GM12892 (cell line): Measurements from ENCODE around the gene CAMK1D.
"Not testable (repeated sequence)": the region's sequence is repeated elsewhere in the genome, so short reads cannot be mapped to it uniquely, and the experiment has no call there.

ENCODE experiments used
- DNase-seq: peaks from one replicate; pipeline ENCODE4 v3.0.0; 2011; ENCODE audit not compliant: insufficient read length
- FAIRE-seq: peaks from 2 replicates; lab custom pipeline; 2011; peaks lifted over from hg19 to GRCh38; lab: Jason Lieb, UNC
- POLR2A ChIP-seq: IDR thresholded peaks from 2 replicates; pipeline ENCODE4 v1.6.1; 2011; ENCODE audit warnings: low read depth, low read length, control low read depth
- POLR2AphosphoS5 ChIP-seq: IDR thresholded peaks from 2 replicates; pipeline ENCODE4 v1.6.1; 2011; ENCODE audit warnings: low read depth, low read length, control low read depth
- TAF1 ChIP-seq: IDR thresholded peaks from 2 replicates; pipeline ENCODE4 v1.6.1; 2011; ENCODE audit warnings: low read depth, mild to moderate bottlenecking, control low read depth, low read length, borderline replicate concordance

Gene CAMK1D

DNA sequence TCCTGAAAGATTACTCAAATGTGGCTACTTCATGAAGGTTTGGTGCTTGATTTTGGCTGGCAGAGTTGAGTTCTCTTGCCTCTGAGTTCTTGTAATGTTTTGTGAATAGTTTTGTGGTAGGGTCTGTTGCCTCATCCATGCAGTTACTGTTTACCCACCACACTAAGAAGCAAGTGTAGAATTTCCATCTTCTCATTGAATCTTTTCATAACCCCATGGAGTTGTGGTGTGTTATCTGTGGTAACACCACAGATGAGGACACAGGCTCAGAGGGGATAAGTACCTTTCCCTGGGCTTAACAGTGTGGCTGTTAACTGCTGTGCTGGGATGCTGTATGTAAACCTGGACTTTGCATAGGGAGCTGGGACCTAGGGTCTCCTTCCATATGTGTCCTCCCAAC, 186.3 kb downstream of the CAMK1D start:
- TF ChIP-seq POLR2A (no peak), POLR2AphosphoS5 (no peak), TAF1 (no peak)
- no peak for FAIRE-seq
- no peak for DNase-seq

DNA sequence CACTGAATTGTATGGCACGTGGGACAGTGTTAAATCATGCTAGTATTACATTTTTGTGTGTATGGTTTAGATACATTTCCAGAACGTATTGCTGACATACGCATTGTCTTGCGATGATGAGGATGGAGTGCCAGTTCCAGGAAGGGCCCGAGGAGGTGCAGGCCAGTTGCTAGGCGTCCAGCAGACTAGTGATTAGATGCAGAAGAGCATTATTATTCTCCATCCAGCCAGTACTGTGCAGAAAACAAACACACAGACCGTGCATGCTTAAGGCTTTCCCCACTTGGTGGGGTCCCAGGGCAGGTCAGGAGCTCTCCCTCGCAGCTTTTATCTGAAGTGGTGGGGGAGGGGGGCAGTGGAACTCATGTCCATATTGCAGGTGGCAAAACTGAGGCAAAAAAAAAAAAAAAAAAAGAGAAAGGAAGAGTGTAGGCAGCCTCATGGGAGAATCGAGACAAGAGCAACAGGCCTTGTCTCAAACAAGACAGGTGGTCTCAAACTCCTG, 189.2 kb downstream of the CAMK1D start:
- DNase-seq = no peak
- no peak for TF ChIP-seq POLR2A
- no peak for TF ChIP-seq POLR2AphosphoS5
- no peak for TF ChIP-seq TAF1
- FAIRE-seq = no peak

DNA sequence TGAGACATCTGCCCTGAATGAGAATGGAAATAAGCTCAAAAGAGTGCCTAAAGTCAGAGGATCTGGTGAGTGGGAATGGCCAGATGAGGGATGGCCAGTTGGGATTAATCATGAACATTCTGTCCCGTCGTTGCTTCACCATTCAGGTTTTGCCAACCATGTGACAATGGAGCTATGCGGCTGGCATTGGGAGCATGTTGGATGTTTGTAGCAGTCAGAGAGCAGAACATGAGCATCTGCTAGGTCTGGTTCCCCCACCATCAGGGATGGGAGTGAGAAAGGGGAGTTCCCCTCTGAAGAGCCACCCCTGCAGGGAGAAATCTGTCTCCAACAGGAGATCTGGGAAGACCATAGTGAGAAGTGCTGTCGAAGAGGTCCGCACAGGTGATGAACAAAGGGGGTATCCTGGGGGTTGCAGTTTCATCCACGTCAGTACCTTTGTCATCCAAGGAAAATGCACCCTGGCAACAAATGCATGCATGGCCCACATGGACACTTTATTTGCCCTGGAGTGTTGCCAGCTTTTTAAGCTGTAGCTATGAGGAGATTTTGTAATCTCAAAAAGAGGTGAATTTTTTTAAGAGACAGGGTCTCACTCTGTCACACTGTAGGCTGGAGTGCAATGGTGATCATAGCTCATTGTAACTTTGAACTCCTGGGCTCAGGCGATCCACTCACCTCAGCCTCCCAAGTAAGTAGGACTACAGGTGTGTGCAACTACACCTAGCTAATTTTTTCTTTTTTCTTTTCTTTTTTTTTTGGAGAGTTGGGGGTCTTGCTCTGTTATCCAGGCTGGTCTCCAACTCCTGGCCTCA, 190.2 kb downstream of the CAMK1D start:
- TF ChIP-seq POLR2A = no peak
- FAIRE-seq = no peak
- no peak for DNase-seq

DNA sequence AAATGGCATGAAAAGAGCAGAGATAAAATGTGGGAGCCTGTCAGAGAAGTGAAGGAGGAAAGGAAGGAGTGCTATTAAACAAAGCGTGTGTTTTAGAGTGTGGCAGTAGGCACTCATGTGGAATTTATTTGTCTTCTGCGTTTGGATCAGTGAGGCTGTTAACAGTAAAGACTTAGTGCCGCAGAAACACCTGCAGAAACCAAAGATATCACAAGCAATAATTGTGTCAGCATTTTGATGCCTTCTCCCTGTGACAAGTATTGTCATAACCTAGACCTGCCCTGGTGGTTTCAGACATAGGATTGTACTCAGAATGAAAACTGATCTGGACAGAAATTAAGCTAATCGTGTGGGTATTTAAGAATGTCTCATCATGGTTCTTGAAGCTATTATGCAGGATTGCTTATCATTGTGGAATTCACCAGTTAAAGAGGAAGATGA, 191.0 kb downstream of the CAMK1D start:
- no peak for DNase-seq
- TF ChIP-seq TAF1 = no peak
- no peak for TF ChIP-seq POLR2AphosphoS5
- no peak for FAIRE-seq

GRCh38 chr10:12541446-12542067, 192.2 kb downstream of the CAMK1D start:
- DNase-seq = no peak
- no peak for FAIRE-seq
- TF ChIP-seq POLR2AphosphoS5 (no peak), TAF1 (no peak), POLR2A (no peak)

- FAIRE-seq (no peak), DNase-seq (no peak)
- TF ChIP-seq POLR2AphosphoS5 = no peak
- no peak for TF ChIP-seq TAF1
- TF ChIP-seq POLR2A = no peak
Measured at GRCh38 chr10:12542133-12542670, 192.9 kb downstream of the CAMK1D start.

DNA sequence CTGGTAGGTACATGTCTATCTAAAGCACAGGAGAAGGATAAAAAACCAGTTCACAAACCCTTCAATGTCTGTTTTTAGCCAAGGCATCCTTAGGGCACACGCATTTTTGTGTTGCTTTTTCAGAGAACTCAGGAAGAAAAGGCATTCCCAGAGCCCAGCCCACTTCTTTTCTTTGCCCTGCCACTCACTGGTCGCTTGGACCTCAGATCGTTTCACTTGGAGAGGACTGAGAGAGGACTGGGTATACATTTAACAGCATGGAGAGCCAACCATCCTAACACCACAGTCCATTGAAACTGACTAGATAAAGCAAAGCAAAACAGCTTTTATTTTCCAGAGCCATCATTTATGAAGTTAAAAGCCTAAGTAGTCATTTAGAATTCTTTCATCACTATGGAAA, 194.2 kb downstream of the CAMK1D start:
- no peak for TF ChIP-seq POLR2AphosphoS5
- no peak for TF ChIP-seq TAF1
- no peak for TF ChIP-seq POLR2A
- DNase-seq (no peak), FAIRE-seq (no peak)

DNA sequence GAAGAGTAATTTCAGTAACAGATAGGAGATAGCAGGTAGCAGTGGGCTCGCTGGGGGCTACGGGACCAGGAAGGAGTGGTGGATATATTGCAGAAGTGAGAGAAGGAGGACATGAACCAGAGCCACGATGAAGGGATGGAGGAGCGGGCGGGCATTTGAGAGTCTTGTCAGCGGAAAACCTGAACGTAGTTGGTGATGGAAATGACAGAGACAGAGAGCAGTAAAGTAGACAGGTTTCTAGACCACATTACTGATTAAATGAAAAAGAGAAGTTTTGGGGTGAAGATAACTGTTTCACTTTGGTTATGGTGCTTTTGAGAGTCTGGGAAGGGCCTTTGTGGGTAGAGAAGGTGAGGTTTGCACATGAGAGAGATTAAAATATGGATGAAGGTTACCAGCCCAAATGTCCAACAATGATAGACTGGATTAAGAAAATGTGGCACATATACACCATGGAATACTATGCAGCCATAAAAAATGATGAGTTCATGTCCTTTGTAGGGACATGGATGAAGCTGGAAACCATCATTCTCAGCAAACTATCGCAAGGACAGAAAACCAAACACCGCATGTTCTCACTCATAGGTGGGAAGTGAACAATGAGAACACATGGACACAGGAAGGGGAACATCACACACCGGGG, 196.9 kb downstream of the CAMK1D start:
- DNase-seq, FAIRE-seq: not testable (repeated sequence)

GRCh38 chr10:12547301-12547771, 198.0 kb downstream of the CAMK1D start:
- TF ChIP-seq POLR2AphosphoS5 = no peak
- no peak for TF ChIP-seq TAF1
- no peak for TF ChIP-seq POLR2A
- no peak for FAIRE-seq
- no peak for DNase-seq

- TF ChIP-seq POLR2A = no peak
- TF ChIP-seq POLR2AphosphoS5 = no peak
- TF ChIP-seq TAF1 = no peak
- FAIRE-seq (no peak), DNase-seq (peak; percentile 27)
Measured at GRCh38 chr10:12549297-12549696, 199.9 kb downstream of the CAMK1D start.

DNA sequence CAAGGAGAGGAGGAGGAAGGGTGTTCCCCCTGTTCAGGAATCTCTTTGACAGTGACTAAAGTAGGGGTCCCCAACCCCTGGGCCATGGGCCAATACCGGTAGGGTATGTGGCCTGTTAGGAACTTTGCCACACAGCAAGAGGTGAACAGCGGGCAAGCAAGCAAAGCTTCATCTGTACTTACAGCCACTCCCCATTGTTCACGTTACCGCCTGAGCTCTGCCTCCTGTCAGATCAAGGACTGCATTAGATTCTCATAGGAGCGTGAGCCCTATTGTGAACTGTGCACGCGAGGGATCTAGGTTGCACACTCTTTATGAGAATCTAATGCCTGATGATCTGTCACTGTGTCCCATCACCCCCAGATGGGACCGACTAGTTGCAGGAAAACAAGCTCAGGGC, 201.6 kb downstream of the CAMK1D start:
- DNase-seq = no peak
- TF ChIP-seq POLR2AphosphoS5 (no peak), TAF1 (no peak), POLR2A (no peak)
- FAIRE-seq = no peak

DNA sequence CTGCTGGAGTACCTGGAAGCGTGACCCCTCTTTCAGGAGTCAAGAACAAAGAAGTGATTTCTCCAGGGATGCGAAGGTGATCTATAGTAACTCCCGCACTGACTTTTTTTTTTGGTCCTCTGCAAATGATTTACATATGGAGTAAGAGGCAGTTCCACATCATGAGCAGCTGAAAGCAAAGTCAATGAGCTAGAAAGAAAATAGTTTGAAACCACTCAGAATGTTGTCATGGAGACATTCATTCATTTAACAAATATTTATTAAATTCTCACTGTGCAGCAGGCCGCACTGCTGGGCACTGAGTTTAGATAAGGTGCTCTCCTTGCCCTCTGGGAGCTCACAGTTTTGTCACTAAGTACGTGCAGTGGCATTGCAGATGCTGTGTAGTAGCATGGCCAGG, 206.7 kb downstream of the CAMK1D start:
- TF ChIP-seq TAF1 (no peak), POLR2AphosphoS5 (no peak), POLR2A (no peak)
- DNase-seq = no peak
- no peak for FAIRE-seq
